Heart left ventricle (tissue), 16 donors: ENCODE measurements around the gene STRADA. TPM values are rescaled to one million over a fixed set of nuclear protein-coding genes. Genes with fewer than 3 reads are reported as not detected.

Experiments
- ATAC-seq, 4 donors: fragments of 200-7000 bp; cut with Tn5 transposase; one replicate each; pipeline ENCODE4 v1.9.1; 2020 to 2022; ENCODE audit warnings: moderate library complexity in 4 of 4, mild to moderate bottlenecking in 3 of 4, moderate number of reproducible peaks in 1 of 4
- DNase-seq, 5 donors: peaks; one replicate each; pipeline ENCODE4 v3.0.0-alpha.2; 2020
- H3K27ac ChIP-seq, 12 donors: fragments of 200-600 bp; sonication (generic) in 4 of 12; one replicate each; pipeline versions ENCODE4 v1.5.0 to v1.8.0; 2016 to 2022; ENCODE audit warnings: mild to moderate bottlenecking in 2 of 12
- H3K27me3 ChIP-seq, 9 donors: fragments of 200-600 bp; sonication (generic) in 2 of 9; one replicate each; pipeline versions ENCODE4 v1.5.1 to v1.8.0; 2016 to 2022; ENCODE audit warnings: mild to moderate bottlenecking in 3 of 9
- H3K36me3 ChIP-seq, 9 donors: fragments of 200-600 bp; sonication (generic) in 2 of 9; one replicate each; pipeline versions ENCODE4 v1.5.0 to v1.8.0; 2018 to 2022; ENCODE audit warnings: mild to moderate bottlenecking in 2 of 9
- H3K4me1 ChIP-seq, 12 donors: fragments of 200-600 bp; sonication (generic) in 4 of 12; one replicate each; pipeline versions ENCODE4 v1.5.0 to v1.8.0; 2016 to 2022; ENCODE audit warnings: mild to moderate bottlenecking in 3 of 12
- H3K4me3 ChIP-seq, 12 donors: fragments of 200-600 bp; sonication (generic) in 4 of 12; one replicate each; pipeline versions ENCODE4 v1.5.0 to v1.8.0; 2017 to 2022; ENCODE audit warnings: mild to moderate bottlenecking in 9 of 12, moderate library complexity in 4 of 12
- H3K9me3 ChIP-seq, 12 donors: fragments of 200-600 bp; sonication (generic) in 4 of 12; one replicate each; pipeline versions ENCODE4 v1.5.0 to v1.8.0; 2016 to 2022; ENCODE audit warnings: mild to moderate bottlenecking in 1 of 12
- CTCF ChIP-seq, 12 donors: fragments of 200-600 bp; sonication (generic) in 4 of 12; IDR thresholded peaks; one replicate each; pipeline versions ENCODE4 v1.5.0 to v1.8.0; 2018 to 2022; ENCODE audit warnings: antibody characterized with exemption in 12 of 12, mild to moderate bottlenecking in 5 of 12
- POLR2A ChIP-seq, 2 donors: fragments of 450-650 bp; IDR thresholded peaks; one replicate each; pipeline ENCODE4 v1.6.1; 2017; ENCODE audit warnings: antibody characterized with exemption in 2 of 2, mild to moderate bottlenecking in 2 of 2, moderate library complexity in 2 of 2
- WGBS, 4 donors: extraction: QIAGEN DNeasy Blood & Tissue Kit in 2 of 4; methylation state at CpG; one replicate each; pipeline versions ENCODE4 v1.1.5 to v1.1.7; 2013 to 2018; 5-methylcytosine and 5-hydroxymethylcytosine counted together
- intact Hi-C, 10 donors: fragments of 100-400 bp; cut with DNase I; formaldehyde crosslinking; loops; one replicate each; pipeline versions ENCODE4 v1.11.1 to v1.14.2; 2022
- polyA plus RNA-seq, 2 donors: library from polyadenylated mRNA; stranded (reverse); fragments of 200-250 nt; gene quantifications; one replicate each; pipeline ENCODE4 v1.2.3, GENCODE V29; 2013
- total RNA-seq, 9 donors: library from RNA; depleted of rRNA in 2 of 9; stranded (reverse); fragments of >200 nt in 2 of 9; fragmentation: NEBNext Ultra II Directional in 3 of 9; extraction: Animal tissue kit (Norgen Biotek cat#: 25700) in 3 of 9; gene quantifications; one replicate each; pipeline versions ENCODE4 v1.1.0 to v1.2.4, GENCODE V29; 2016 to 2023
- donor health status: ischemic (EF 13 %, LVEDD 7.1; RV severe dilation, severe dysfunction).
- donor health status: healthy with polysubstance abuse.
- donor health status: DM: no; HTN: yes; CAD: no.
- donor health status: DM: no; HTN: no; CAD: no.
- donor health status: ischemic (EF 25% LVEDD 6.9; RV normal size, moderate dysfunction).
- donor health status: ischemic (EF 25% LVEDD 5.7; RV mildly dilated, moderate dysfunction).
- donor health status: healthy.
- donor health status: DM: yes; HTN: yes; CAD: no.
- donor health status: ischemic (EF 35%, LVEDD 5.7; RV mildly dilated, moderate dysfunction).
- donor health status: nonischemic (EF 11% LVEDD 7.7; RV severe dilation, severe dysfunction).
- donor health status: DM: yes; HTN: yes; CAD: no.
- donor health status: PGD.
- donor health status: ischemic (EF 29% LVEDD 5.4; RV normal size, mild dysfunction).
- donor health status: nonischemic (EF 23%, LVEDD 6.1; RV moderate dilation, normal function).

The STRADA gene
- total and polyA plus RNA-seq, 11 donors: 10.2 to 26.1 (median 15.4) TPM

GRCh38 chr17:63665527-63666214, 75.9 kb downstream of the STRADA start:
- ATAC-seq: peak in 3 of 4 donors; percentile 71 to 91 (median 86)
- peak overlapping the region in 8 of 12 donors; percentile 8 to 79 (median 38) for H3K27ac ChIP-seq
- H3K9me3 ChIP-seq: no peaks in the 10 kb centered on the region
- 46 to 67% (median 51%) methylated on average over 5 of the region's 5 CpGs for WGBS, 4 donors
- intact Hi-C loops: no loop called here
- peak in 3 of 5 donors; percentile 32 to 38 (median 32) for DNase-seq
- peaks cover 0 to 39% (median 13%) of the 10 kb centered on the region in 12 donors for H3K4me1 ChIP-seq
- no peaks in the 10 kb centered on the region for H3K27me3 ChIP-seq
- H3K36me3 ChIP-seq: peaks cover 0 to 95% (median 84%) of the 10 kb centered on the region in 9 donors
- no peak for TF ChIP-seq POLR2A (IDR thresholded peaks at IDR 0.05)
- no peak for TF ChIP-seq CTCF (IDR thresholded peaks at IDR 0.05)
- no peak overlapping the region for H3K4me3 ChIP-seq

GRCh38 chr17:63659850-63660249, 81.7 kb downstream of the STRADA start:
- no peak for ATAC-seq
- WGBS, 4 donors: 89 to 96% (median 93%) methylated on average over 3 of the region's 3 CpGs
- no peak for DNase-seq
- no peaks in the 10 kb centered on the region for H3K9me3 ChIP-seq
- TF ChIP-seq CTCF (IDR thresholded peaks at IDR 0.05) (no peak), POLR2A (IDR thresholded peaks at IDR 0.05) (no peak)
- intact Hi-C loops: no loop called here
- H3K4me1 ChIP-seq: peaks cover 0 to 7% (median 5%) of the 10 kb centered on the region in 12 donors
- no peaks in the 10 kb centered on the region for H3K27me3 ChIP-seq
- H3K4me3 ChIP-seq: no peak overlapping the region
- H3K36me3 ChIP-seq: peaks cover 0 to 97% (median 82%) of the 10 kb centered on the region in 9 donors
- H3K27ac ChIP-seq: no peak overlapping the region

- H3K36me3 ChIP-seq: peaks cover 0 to 99% (median 90%) of the 10 kb centered on the region in 9 donors
- intact Hi-C loops: no loop called here
- 77 to 85% (median 80%) methylated on average over 1 of the region's 1 CpG for WGBS, 4 donors
Observed at GRCh38 chr17:63658366-63658765, 83.2 kb downstream of the STRADA start.

More at GRCh38 chr17:63658366-63658765, 83.2 kb downstream of the STRADA start:
- Histone ChIP-seq H3K4me1 (peaks cover 0 to 7% (median 0%) of the 10 kb centered on the region in 12 donors), H3K27me3 (no peaks in the 10 kb centered on the region), H3K4me3 (no peak overlapping the region), H3K9me3 (no peaks in the 10 kb centered on the region), H3K27ac (no peak overlapping the region)
- TF ChIP-seq POLR2A (IDR thresholded peaks at IDR 0.05) (no peak), CTCF (IDR thresholded peaks at IDR 0.05) (no peak)
- no peak for ATAC-seq
- DNase-seq: no peak
